ENCODE measurements around the gene MAMSTR.

DNA sequence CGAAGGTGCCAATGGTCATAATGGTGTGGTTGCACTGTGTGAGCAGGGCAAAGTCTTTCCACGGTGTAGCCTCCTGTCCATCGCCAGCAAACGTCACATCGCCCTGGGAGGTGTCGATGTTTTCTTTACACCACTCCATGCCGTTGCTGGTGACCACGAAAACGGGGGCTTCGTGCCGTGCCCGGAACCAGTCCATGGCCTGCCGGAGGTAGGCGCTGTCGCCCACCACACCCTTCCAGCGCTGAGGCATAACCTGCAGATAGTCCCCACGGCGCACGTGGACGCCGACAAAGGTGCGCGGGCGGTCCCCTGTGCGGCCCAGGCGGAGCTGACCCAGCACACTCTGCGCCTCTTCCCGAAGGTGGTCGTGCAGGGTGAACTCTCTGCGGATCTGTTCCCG, 30.8 kb upstream of the MAMSTR start:
- no peak for TF ChIP-seq POLR2A (IDR thresholded peaks at IDR 0.05)
- TF ChIP-seq, protein P1, sequence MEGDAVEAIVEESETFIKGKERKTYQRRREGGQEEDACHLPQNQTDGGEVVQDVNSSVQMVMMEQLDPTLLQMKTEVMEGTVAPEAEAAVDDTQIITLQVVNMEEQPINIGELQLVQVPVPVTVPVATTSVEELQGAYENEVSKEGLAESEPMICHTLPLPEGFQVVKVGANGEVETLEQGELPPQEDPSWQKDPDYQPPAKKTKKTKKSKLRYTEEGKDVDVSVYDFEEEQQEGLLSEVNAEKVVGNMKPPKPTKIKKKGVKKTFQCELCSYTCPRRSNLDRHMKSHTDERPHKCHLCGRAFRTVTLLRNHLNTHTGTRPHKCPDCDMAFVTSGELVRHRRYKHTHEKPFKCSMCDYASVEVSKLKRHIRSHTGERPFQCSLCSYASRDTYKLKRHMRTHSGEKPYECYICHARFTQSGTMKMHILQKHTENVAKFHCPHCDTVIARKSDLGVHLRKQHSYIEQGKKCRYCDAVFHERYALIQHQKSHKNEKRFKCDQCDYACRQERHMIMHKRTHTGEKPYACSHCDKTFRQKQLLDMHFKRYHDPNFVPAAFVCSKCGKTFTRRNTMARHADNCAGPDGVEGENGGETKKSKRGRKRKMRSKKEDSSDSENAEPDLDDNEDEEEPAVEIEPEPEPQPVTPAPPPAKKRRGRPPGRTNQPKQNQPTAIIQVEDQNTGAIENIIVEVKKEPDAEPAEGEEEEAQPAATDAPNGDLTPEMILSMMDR (IDR thresholded peaks at IDR 0.05), result no peak

Data from uterus (tissue), 2 donors.